Pancreas (tissue), 10 donors: ENCODE results near the gene TMX4. TPM values are rescaled to one million over a fixed set of nuclear protein-coding genes. Genes with fewer than 3 reads are reported as not detected.
"Not testable (repeated sequence)": the region's sequence is repeated elsewhere in the genome, so short reads cannot be mapped to it uniquely, and the experiment has no call there.

Source experiments
- ATAC-seq, 4 donors: fragments of 200-7000 bp; cut with Tn5 transposase; one replicate each; pipeline versions ENCODE4 v1.8.0 to v1.9.1; 2020; ENCODE audit warnings: mild to moderate bottlenecking in 4 of 4, moderate library complexity in 4 of 4
- DNase-seq, 6 donors: peaks; one replicate each; pipeline ENCODE4 v3.0.0-alpha.2; 2020
- FAIRE-seq: peaks from 2 replicates; lab custom pipeline; 2012; peaks lifted over from hg19 to GRCh38; lab: Jason Lieb, UNC
- H3K27ac ChIP-seq, 4 donors: fragments of 200-600 bp; sonication (generic); 1 replicate in 3 of 4; 2 replicates in 1 of 4; pipeline versions ENCODE4 v1.5.0 to v1.8.0; 2020
- H3K27me3 ChIP-seq, 4 donors: fragments of 200-600 bp; one replicate each; pipeline ENCODE4 v1.8.0; 2021
- H3K36me3 ChIP-seq, 3 donors: fragments of 200-600 bp; sonication (generic) in 1 of 3; one replicate each; pipeline versions ENCODE4 v1.5.0 to v1.8.0; 2020 to 2021
- H3K4me1 ChIP-seq, 3 donors: fragments of 200-600 bp; one replicate each; pipeline ENCODE4 v1.8.0; 2021
- H3K4me3 ChIP-seq, 4 donors: fragments of 200-600 bp; sonication (generic) in 2 of 4; one replicate each; pipeline versions ENCODE4 v1.5.0 to v1.8.0; 2020 to 2021
- H3K9me3 ChIP-seq, 4 donors: fragments of 200-600 bp; one replicate each; pipeline ENCODE4 v1.8.0; 2021
- WGBS, 2 donors: extraction: QIAGEN DNeasy Blood & Tissue Kit; methylation state at CpG; one replicate each; pipeline ENCODE4 v1.1.7; 2013; 5-methylcytosine and 5-hydroxymethylcytosine counted together
- intact Hi-C, 3 donors: fragments of 100-400 bp; cut with DNase I; formaldehyde crosslinking; loops; one replicate each; pipeline versions ENCODE4 v1.11.1 to v1.14.2; 2022
- polyA plus RNA-seq, 2 donors: library from polyadenylated mRNA; stranded (reverse); fragments of 200-250 nt; gene quantifications; one replicate each; pipeline ENCODE4 v1.2.3, GENCODE V29; 2013
- total RNA-seq, 6 donors: library from RNA; stranded (reverse); fragmentation: NEBNext Ultra II Directional in 4 of 6; extraction: Animal tissue kit (Norgen Biotek cat#: 25700) in 4 of 6; gene quantifications; one replicate each; pipeline versions ENCODE4 v1.2.1 to v1.2.4, GENCODE V29; 2021 to 2023
- TF ChIP-seq, protein P1 (sequence below), 4 donors: fragments of 200-600 bp; sonication (generic) in 3 of 4; IDR thresholded peaks; one replicate each; pipeline versions ENCODE4 v1.5.0 to v1.8.0; 2021; ENCODE audit warnings: antibody characterized with exemption in 4 of 4
- donor health status: healthy with polysubstance abuse.
- donor health status: DM: no; HTN: no; CAD: no; lungs with moderate emphysema.
- donor health status: DM: no; HTN: no; CAD: no.
- donor health status: control.
- donor health status: control.
- donor health status: Bipolar disorder and iron deficiency.
- donor health status: DM: yes; HTN: yes; CAD: no.
- donor health status: DM: no; HTN: no; CAD: no.
- donor health status: DM: no; HTN: no; CAD: no.
- donor health status: DM: yes; HTN: yes; CAD: no.

The TMX4 gene
- total and polyA plus RNA-seq, 8 donors, result 5.6 to 31.6 (median 23.9) TPM

DNA sequence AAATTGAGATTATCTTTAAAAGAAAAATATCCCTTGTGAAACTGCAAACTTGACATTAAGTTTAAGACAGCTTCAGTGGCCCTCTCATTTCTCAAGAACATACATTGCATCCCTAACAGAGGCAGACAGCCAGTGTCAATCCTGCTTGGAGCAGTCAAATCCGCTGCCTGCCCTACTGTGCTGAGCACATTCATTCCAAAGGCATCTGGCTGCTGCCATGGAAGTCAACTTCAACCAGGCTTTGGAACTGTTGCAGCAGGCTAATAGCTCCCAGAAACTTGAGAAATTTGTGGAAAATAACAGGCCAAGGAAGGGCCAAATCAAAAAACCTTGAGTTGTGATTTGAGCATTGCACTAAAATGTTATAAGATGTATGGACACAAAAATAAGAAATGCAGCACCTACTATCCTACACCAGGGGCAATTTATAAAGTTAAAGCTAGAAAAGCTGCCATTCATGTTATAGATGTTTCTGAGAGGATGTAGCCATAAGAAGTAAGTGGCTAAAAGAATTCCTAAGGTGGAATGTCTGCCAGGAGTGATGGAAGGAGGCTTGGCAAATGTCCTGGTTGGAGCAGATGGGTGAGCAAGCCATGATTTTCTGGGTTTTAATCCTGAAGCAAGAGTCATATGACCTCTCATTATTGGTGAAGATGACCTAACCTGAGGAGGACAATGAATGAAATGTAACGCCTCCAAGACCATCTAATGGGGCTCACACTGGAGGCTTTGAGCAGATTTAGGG is 47.9 kb downstream of the TMX4 start:
- ATAC-seq, result no peak
- H3K9me3 ChIP-seq, result no peaks in the 10 kb centered on the region
- no peak overlapping the region for H3K27ac ChIP-seq
- FAIRE-seq, result no peak
- no peaks in the 10 kb centered on the region for H3K36me3 ChIP-seq
- intact Hi-C loops, result no loop called here
- DNase-seq, result no peak
- TF ChIP-seq, protein P1, sequence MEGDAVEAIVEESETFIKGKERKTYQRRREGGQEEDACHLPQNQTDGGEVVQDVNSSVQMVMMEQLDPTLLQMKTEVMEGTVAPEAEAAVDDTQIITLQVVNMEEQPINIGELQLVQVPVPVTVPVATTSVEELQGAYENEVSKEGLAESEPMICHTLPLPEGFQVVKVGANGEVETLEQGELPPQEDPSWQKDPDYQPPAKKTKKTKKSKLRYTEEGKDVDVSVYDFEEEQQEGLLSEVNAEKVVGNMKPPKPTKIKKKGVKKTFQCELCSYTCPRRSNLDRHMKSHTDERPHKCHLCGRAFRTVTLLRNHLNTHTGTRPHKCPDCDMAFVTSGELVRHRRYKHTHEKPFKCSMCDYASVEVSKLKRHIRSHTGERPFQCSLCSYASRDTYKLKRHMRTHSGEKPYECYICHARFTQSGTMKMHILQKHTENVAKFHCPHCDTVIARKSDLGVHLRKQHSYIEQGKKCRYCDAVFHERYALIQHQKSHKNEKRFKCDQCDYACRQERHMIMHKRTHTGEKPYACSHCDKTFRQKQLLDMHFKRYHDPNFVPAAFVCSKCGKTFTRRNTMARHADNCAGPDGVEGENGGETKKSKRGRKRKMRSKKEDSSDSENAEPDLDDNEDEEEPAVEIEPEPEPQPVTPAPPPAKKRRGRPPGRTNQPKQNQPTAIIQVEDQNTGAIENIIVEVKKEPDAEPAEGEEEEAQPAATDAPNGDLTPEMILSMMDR (IDR thresholded peaks at IDR 0.05), result no peak
- H3K4me3 ChIP-seq, result no peak overlapping the region
- WGBS, 2 donors, result 84 to 95% methylated on average over 2 of the region's 2 CpGs
- H3K27me3 ChIP-seq, result no peaks in the 10 kb centered on the region
- no peaks in the 10 kb centered on the region for H3K4me1 ChIP-seq

DNA sequence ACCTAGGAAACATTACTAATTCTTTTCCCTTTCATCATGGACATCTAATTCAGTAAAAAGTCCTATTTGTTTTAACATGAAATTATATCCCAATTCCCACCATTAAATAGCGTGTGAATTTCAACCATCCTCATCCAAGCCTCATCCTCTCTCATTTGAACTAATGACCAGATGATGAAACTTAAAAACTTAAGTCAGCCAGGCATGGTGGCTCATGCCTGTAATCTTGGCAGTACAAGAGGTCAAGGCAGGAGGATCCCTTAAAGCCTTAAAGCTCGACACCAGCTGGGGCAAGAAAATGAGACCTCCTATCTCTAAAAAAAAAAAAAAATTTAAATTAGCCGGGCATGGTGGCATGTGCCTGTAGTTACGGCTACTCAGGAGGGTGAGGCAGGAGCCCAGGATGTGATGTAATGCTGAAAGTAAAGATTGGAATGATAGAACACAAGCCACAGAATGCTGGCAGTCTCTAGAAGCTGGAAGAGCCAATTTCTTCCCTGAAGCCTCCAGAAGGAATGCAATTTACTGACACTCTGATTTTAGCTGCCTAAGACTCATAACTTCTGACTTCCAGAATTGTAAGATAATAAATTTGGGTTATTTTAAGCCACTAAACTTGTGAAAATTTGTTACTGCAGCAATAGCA is 52.2 kb downstream of the TMX4 start:
- 72 to 89% methylated on average over 4 of the region's 4 CpGs for WGBS, 2 donors
- Histone ChIP-seq H3K4me1 (no peaks in the 10 kb centered on the region), H3K27ac (no peak overlapping the region), H3K36me3 (no peaks in the 10 kb centered on the region), H3K27me3 (no peaks in the 10 kb centered on the region), H3K9me3 (no peaks in the 10 kb centered on the region), H3K4me3 (no peak overlapping the region)
- DNase-seq (no peak), FAIRE-seq (no peak), ATAC-seq (peak in 1 of 4 donors; percentile 60)
- TF ChIP-seq, protein P1 (IDR thresholded peaks at IDR 0.05), result no peak
- intact Hi-C loops, result no loop called here

DNA sequence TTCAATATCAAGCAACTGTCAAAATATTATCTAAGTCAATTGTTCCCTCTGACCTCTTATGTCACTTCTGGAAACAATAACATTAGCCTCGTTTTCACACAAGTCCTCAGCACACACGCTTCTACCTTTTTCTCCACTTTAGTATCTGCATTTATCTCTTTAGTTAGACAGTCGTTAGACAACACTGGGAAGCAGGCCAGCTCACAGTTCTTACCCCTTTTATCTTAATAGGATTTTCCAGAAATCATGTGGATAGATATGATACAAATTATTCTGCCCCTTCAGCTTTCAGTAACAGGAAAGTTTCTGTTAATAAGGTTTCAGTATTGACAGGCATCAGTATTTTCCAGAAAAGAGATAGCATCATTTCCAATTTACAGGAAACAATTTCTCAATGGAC is 53.4 kb downstream of the TMX4 start:
- Histone ChIP-seq H3K4me1 (no peaks in the 10 kb centered on the region), H3K4me3 (no peak overlapping the region), H3K9me3 (no peaks in the 10 kb centered on the region), H3K36me3 (no peaks in the 10 kb centered on the region), H3K27me3 (no peaks in the 10 kb centered on the region), H3K27ac (no peak overlapping the region)
- no peak for FAIRE-seq
- 7 to 8% methylated on average over 3 of the region's 3 CpGs for WGBS, 2 donors
- intact Hi-C loops, result no loop called here
- TF ChIP-seq, protein P1 (IDR thresholded peaks at IDR 0.05), result no peak
- DNase-seq, result no peak
- peak in 1 of 4 donors; percentile 29 for ATAC-seq

DNA sequence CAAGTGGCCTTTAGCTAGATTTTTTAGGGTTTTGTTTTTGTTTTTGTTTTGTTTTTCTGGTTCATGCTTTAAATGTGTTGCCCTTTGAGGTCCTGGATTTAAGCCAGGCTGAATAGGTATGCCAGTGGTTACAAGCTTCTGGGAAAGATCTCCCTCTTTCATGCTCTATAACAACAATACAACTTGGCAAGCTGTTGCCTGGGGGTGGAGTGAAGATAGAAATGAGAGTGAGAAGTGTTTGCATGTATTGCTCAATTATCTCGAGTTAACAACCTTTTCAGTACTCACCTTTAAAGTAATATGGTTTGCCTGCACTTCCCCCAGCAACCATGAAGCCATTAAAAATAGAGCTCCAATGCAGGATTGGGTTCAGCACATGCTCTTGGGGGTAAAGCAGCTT is 60.1 kb downstream of the TMX4 start:
- TF ChIP-seq, protein P1 (IDR thresholded peaks at IDR 0.05), result no peak
- Histone ChIP-seq H3K36me3 (no peaks in the 10 kb centered on the region), H3K27me3 (no peaks in the 10 kb centered on the region), H3K9me3 (no peaks in the 10 kb centered on the region), H3K27ac (no peak overlapping the region), H3K4me3 (no peak overlapping the region), H3K4me1 (no peaks in the 10 kb centered on the region)
- no peak for FAIRE-seq
- intact Hi-C loops, result no loop called here
- no peak for DNase-seq
- no peak for ATAC-seq
- WGBS, 2 donors, result 13 to 17% methylated on average over 1 of the region's 1 CpG

DNA sequence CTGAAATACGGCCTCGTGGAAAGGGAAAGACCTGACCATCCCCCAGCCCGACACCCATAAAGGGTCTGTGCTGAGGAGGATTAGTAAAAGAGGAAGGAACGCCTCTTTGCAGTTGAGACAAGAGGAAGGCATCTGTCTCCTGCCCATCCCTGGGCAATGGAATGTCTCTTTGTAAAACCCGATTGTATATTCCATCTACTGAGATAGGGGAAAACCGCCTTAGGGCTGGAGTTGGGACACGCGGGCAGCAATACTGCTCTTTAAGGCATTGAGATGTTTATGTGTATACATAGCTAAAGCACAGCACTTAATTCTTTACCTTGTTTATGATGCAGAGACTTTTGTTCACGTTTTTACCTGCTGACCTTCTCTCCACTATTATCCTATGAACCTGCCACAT is 63.0 kb downstream of the TMX4 start:
- H3K36me3 ChIP-seq, H3K9me3 ChIP-seq, H3K4me1 ChIP-seq, ATAC-seq, H3K4me3 ChIP-seq, DNase-seq, FAIRE-seq, intact Hi-C loops, H3K27me3 ChIP-seq, H3K27ac ChIP-seq: not testable (repeated sequence)
- 69 to 73% methylated on average over 9 of the region's 9 CpGs for WGBS, 2 donors
